ENCODE results near the gene TMEM170A.
A peak's percentile ranks its signal among the peaks of the same experiment; 100 is the strongest.
"Not testable (repeated sequence)": the region's sequence is repeated elsewhere in the genome, so short reads cannot be mapped to it uniquely, and the experiment has no call there.

The TMEM170A gene, protein sequence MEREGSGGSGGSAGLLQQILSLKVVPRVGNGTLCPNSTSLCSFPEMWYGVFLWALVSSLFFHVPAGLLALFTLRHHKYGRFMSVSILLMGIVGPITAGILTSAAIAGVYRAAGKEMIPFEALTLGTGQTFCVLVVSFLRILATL

DNA sequence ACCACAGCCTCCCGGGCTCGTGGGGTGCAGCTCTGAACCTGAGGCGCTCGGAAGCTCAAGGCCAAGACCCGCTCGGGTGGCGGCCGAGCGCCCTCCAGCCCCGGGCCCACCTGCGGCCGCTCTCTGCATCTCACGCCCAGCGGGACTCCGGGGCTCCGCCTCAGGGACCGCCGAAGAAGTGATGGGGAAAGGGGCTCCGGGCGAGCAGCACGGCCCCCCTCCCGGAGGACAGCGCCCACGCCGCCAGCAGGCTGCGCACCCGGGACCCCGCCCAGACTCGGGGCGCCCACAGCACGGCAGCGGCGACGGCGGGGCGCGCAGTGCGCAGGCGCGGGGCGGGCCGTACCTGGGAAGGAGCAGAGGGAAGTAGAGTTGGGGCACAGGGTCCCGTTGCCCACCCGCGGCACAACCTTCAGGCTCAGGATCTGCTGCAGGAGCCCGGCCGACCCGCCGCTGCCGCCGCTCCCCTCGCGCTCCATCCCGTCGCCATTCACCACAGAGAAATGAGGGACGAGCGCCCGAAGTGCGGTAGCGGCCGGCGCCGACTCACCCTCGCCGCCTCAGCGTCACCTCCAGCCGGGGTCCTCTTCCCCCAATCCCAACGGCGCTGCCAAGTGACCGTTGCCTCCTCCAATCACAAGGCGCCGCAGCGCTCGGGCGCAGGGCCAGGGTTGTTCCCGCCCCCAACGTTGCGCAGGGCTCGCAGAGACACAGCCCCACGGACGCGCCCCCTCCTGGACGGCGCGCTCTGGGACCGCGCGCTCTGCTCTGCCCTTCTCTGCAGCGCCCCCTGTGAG is at the start of gene TMEM170A:
Gene TMEM170A (minus strand): TSS at position 568 of the 797 bp plus-strand sequence. CDS start 89 bp downstream, at position 479.
- DNase-seq: peak; percentile 97

DNA sequence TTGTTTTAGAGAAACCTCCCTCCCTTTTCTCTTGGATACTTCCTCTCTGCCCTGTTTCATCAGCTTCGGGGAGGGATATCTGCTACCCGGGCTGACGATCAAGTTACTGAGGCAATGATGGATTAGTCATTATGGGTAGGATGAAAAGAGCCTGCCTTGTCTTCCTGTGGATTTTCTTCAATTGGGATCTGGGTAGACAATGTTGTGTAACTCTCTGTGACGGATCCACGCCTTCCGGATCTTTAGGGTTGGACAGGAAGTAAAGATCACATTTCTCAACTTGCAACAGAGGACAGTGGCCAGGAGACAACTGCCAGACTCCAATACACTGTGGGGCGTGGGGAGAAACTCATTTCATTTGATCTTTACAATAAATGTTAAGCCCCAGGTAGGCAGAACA is 42.1 kb upstream of the TMEM170A start:
- no peak for DNase-seq

DNA sequence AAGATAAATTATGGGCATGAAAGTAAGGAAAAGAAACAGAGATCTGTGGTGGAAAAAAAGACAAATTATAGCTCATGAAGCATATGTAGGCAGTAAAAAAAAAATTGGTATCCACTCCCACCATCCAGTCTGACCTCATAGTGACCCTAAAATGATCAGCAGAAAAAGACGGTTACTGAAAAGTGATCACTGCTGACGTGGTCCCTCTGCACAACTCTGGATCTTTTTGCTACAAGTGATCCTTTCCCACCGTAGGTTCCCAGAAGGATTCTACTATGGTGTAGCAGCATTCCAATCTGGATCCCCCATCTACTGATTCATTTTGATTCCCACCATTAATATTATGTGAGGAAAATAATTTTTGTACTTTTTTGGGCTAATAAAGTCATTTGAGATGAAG is 41.6 kb upstream of the TMEM170A start:
- no peak for DNase-seq

DNA sequence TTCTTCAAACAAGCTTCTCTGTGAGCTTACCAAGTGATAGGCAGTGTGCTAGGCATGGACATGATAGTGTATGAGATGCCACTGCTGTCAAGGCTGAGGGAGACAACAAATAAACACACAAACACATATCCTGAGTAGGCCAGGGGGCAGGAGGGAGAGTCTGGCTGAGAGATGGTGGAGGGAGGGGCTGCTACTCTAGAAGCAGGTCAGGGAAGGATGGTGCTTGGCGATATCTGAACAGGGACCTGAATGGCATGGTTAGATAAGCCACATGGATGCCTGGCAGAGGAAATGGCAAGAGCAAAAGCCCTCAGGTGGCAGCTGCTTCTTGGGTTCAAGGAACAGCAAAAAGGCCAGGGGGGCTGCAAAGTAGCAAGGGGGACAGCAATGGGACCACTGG is 39.3 kb upstream of the TMEM170A start:
- DNase-seq: no peak

DNA sequence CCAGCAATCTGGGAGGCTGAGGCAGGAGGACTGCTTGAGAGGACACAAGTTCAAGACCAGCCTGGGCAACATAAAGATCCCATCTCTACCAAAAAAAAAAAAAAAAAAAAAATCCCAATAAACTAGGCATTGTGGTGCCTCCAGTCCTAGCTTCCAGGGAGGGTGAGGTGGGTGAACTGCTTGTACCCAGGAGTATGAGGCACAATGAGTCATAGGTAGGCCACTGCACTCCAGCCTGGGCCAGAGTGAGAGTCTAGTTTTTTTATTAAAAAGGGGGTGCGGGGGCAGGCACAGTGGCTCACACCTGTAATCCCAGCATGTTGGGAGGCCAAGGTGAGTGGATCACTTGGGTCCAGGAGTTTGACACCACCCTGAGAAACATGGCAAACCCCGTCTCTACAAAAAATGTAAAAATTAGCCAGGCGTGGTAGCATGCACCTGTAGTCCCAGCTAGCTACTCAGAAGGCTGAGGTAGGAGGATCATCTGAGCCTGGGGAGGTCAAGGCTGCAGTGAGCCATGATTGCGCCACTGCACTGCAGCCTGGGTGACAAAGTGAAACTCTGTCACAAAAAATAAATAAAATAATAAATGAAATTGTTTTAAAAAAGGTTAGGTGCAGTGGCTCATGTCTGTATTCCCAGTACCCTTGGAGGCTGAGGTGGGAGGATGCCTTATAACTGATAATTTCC is 38.6 kb upstream of the TMEM170A start:
- no peak for DNase-seq

DNA sequence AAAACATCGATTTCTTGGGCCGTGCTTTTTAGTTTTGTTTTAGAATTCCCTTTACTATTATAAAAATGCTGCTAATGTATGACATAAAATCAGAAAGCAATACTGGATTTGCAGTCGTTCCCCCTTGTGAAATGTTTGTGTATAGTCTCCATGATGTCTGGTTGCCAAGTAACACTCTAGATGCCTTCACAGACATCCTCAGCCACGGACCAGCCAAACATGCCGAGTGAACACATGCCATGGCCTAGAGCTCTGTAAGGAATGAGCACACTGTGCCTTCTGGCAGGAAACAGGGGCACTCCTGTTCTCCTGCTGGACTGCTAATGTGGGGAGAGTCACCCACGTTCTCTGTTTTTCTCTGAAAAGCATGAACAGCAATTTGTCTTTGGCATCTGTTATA is 37.3 kb upstream of the TMEM170A start:
- DNase-seq: not testable (repeated sequence)

DNA sequence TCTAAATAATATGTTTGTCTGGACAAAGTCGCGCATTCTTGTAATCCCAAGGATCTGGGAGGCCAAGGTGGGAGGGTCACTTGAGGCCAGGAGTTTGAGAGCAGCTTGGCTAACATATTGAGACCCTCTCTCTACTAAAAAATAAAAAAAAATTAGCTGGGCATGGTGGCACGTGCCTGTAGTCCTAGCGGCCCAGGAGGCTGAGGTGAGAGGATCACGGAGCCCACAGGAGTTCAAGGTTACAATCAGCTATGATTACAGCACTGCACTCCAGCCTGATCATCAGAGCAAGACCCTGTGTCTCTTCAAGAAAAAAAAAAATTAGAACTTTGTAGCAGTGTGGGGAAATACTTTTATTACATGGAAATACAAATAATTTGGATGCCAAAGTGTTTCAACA is 36.9 kb upstream of the TMEM170A start:
- DNase-seq: no peak

DNA sequence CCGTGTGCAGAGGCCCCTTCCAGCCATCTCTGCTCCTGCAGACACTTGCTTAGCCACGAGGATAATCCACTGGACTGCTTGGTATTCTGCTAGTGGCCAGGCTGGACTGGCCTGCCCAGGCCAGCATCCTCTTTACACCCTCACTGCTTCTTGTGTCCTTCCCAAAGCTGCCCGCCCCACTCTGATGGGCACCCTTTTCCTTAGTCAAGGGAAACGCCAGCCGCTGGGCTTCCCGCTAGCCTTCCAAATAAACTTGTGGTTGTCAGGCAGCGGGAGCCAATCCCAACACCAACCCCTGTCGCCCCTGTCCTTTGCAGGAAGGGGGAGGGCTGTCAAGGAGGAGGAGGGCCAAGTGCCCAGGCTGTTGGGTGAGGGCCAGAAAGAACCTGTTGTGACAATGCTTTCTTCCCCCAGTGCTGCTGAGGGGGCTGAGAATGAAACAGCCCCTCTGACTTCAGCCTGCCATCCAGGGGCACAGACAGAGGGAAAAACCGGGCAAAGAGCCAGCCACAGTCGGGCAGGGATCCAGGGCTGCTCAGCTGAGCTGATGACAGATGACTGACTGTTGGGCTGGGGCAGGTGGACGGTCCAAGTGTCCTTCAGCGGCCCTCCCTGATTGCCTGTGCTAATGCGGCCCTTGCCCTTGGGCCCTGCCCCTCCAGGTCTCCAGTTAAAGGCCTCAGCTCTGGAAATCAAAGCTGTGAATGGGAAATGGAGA is 34.3 kb upstream of the TMEM170A start:
- DNase-seq: peak; percentile 80

DNA sequence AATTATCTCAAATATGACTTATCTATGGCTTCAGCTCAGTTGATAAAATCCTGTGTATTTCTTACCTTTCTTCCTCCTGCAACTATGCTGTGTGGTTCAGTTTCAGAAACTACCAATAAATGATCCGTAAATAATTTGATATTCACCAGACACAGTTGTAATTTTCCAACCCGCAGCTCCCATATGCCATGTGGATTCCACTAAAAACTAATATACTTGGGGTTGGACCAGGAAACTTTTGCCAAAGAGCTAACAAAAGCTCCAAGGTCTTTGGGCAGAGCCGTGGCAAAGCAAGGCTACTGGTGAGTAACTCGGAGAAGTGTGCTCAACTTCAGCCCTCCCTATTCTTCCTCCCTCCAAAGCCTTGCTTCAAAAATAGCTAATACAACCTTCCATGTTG is 33.1 kb upstream of the TMEM170A start:
- no peak for DNase-seq

DNA sequence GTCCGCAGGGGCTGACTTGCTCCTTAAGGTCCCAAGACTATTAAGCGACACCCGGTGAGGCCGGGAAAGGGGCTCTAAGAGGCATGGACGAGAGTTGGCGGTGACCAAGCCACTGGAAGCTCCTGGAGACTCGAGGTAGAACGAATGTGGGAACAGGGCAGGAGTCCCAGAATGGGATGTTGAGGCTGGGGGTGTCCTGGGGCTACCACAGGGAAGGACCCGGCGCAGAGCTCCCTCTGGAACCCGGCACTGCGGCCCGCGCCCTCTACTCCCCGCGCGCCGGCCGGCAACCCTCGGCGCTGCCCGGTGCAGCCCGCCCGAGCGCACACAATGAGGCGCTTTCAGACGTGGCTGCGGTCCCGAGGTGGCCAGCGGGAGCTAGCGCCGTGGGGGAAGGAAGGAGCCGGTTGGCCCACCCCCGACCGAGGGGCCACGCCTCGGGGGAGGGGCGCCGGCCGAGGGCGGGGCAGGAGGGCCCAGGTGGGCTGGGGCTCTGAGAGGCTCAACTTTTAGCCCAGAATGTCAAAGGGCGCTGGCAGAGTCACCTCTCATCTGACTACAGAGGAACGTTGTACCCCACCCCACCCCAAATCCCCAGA is 30.7 kb upstream of the TMEM170A start, which contains the start of gene CHST6:
Gene CHST6 (minus strand): TSS at position 366 of the 599 bp plus-strand sequence. CDS start 15,613 bp downstream, outside the sequence.
- no peak for DNase-seq

DNA sequence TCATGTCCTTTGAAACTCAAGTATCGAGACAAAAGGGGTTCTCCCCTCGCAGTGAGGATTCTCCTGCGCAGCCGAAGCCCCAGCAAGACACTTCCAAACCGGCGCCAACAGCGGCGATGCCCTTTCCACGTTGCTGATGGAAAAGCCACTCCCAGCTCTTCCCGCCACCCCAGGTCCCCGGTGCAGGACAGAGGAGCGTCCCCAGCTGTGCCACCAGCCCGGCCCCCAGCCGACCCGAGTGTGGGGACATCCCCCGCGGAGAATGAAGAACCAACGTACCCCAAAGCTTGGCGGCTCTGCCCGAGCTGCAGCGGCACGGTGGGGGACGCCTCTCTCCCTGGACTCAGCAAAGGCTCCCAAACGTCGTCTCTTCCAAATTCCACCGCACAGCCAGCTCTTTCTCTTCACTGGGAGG is 30.2 kb upstream of the TMEM170A start:
- DNase-seq: no peak

DNA sequence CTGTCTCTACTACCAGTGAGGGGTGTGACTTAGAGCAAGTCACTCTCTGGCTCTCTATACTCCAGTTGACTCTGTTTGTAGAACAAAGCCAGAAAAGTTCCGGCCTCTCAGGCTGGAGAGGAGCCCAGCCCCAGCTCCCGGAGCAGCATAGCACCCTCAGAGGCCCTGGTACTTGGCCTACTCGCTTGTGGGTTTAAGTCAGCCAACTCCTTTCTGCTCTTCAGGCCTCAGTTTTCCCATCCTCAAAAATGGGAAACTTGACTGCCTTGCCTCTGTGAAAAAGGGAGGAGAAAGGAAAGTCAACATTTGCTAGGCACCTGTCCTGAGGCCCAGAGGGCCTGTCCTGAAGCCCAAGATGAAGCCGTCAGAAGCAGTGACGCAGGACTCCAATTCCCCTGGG is 29.7 kb upstream of the TMEM170A start:
- DNase-seq: no peak

DNA sequence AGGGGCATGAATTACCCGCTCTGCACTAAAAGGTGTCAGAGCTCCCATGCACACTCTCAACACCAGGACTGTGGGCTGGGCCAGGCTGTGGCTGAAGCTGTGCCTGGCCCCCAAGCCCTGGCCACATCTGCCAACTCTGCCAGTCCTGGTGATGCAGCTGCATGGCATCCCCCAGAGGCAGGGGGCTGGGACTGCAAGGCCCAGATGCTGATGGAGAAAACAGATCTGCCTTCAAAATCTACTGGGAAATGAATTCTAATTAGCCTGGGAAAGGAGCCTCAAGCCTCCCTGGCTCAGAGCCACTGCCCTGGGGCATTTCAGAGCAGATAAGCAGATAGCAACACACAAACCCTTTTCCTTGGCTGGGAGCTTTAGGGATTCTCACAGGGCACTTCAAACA is 27.4 kb upstream of the TMEM170A start:
- DNase-seq: peak; percentile 60

DNA sequence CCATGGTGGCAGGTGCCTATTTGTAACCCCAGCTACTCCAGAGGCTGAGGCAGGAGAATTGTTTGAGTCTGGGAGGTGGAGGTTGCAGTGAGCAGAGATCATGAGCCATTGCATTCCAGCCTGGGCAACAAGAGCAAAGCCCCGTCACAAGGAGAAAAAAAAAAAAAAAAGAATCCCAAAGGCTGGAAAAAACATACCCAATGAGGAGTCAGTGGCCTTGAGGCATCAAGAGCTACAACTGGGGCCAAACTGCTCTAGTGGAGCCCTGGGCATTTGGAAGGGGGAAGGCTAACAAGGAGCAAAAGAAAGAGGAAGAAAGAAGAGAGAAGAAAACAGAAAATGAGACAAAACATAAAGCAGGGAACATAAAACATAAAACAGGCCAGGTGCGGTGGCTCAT is 23.8 kb upstream of the TMEM170A start:
- DNase-seq: no peak

DNA sequence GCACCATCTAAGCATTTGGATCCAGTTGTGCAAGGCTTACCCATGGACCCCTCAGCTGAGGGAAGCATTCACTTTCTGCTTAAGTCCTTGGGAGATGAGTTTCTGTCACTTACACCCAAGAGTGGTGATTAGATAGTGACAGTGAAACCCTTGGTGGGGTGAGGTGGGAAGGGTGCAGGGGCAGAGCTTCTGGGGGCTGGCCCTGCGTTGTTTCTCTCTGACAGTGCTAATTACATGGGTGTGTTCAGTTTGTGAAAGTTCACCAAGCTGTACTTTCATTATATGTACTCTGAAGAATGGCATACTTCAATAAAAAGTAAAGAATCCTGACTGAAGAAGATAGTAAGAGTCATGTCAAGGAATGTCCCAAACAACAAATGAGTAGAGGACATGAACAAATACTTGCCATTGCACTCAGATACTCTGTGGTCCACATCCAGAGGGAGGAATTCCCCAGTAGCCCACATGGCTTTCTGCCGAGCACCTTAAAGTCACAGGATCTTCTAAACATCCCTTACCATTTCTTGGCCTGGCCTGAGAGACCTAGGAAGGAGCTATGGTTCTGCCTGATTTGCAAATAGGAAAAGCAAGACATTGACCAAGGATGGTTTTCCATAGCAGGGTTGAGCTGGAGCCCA is 22.3 kb upstream of the TMEM170A start:
- no peak for DNase-seq

DNA sequence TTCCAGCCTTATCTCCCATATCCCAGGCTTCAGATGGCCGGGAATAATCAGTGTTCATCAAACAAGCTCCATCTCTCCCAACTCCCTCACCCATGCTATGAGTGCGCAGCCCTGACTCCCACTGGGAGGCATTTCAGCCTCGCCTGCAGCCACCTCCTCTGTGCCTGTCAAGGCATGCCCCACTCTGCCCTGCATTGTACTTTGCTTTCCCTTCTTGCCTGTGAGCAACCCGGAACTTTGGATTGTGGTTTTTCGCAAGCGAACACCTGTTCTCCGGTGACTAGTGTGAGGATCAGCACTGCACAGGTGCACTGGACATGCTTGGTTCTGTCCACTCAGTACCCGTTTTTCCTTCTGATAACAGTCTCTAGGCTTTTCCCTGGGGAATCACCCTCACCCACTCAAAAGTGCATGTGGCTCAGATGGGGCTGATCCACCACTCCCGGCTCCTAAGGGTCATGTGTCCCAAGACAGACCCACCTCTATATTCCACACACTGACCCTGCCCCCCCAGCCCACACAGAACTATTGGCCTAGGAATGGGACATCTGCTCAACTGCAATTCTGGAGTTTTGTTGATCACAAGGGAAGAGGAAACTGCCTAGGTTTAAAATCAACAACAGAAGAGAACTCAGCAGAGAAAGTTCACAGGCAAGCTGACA is 21.7 kb upstream of the TMEM170A start:
- DNase-seq: no peak

DNA sequence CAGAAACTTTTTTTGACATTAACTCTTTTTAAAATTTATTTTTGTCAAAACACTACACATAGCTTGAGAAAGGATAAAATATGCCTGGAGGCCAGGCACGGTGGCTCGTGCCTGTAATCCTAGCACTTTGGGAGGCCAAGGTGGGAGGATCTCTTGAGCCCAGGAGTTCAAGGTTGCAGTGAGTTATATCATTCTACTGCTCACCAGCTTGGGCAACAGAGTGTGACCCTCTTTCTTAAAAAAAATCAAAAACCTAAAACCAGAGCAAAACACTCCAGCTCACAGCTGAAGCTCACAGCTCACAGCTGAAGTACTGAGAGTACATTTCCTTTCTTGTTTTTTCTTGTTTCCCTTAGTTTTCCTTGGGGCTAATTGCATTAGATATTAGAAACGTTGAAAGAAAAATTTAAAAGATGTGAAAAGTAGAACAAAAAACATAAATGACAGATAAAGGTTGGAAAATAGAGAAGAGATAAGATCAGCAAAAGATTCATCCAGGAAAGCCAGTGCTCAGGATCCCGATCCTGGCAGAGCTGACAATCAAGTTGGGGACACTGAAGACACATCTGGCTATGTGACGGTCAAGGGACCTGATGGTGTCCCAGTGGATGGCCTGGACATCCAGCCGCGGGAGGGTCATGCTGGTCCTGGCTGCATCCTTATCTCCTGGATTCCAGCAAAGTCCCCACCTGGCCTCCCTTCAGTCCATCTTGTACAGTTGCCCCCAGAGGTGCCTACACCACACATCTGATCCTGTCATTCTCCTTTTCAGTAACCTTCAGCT is 20.9 kb upstream of the TMEM170A start:
- DNase-seq: no peak

DNA sequence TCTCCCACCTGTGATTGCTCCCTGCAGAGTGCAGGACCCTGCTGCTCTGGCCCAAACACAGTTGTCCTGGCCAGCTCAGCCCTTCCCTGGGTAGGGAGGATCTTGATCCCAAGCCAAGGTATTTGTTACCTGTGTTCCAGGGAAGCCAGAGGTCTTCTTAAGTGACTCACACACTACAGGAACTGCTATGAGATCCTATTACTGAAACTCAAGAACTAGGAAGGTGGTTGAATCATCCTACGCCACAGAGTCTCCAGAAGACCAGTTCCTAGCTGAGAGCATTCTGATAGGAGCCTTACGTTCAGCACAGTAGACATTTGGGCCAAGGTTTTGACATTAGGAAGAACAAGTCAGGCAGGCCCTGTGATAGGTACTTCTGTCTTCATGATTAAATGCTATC is 18.7 kb upstream of the TMEM170A start:
- no peak for DNase-seq

DNA sequence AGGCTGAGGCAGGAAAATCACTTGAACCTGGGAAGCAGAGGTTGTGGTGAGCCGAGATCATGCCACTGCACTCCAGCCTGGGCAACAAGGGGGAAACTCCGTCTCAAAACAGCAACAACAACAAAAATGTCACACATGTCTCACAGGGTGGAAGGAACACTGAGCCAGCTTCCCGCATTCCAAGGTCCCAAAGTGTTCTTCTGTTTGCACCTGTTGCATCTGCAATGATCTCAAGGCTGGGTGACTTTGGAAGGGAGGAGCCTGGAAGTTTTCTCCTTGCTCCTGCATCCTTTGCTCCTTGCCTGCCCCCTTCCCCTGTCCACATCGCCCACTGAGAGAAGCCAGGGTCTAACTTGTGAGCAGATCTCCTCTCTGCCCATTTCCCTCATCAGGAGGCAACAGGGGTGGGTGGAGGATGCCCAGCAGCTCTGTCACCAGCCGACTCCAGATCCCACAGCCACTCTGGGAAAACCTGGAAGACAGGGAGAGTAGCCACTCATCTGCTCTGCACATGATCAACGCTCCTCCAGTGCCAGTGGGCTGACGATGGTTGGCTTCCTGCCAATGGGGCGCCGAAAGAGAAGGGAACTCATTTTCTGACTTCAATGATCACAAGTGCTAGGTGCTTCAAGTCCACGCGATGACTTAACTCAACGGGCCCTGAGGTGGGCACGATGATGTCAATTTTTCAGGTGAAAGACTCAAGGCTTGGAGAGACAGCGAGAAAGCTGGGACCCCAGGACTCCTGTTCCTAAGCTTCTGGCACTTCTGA is 18.1 kb upstream of the TMEM170A start:
- no peak for DNase-seq

DNA sequence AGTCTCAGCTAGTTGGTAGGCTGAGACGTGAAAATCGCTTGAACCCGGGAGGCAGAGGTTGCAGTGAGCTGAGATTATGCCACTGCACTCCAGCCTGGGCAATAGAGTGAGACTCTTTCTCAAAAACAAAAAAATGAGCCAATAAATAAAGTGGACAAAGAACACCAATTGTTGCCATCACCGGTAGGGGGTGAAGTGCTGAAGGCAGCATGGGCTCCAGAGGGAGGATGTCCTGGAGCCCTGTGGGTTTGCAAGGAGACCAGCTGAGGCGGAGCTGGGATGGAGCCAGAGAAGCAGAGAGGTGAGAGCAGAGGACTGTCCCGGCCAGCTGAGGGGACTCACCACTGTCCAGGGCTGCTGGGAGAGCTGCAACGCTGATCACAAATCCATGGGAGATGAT is 17.0 kb upstream of the TMEM170A start:
- DNase-seq: no peak
